ENCODE data around the gene RRP15. TPM values are rescaled to one million over a fixed set of nuclear protein-coding genes. Genes with fewer than 3 reads are reported as not detected.
"Not testable (repeated sequence)": the region's sequence is repeated elsewhere in the genome, so short reads cannot be mapped to it uniquely, and the experiment has no call there.

Gene RRP15
- total RNA-seq, 2 donors from 2014 or later: 4.1 TPM

DNA sequence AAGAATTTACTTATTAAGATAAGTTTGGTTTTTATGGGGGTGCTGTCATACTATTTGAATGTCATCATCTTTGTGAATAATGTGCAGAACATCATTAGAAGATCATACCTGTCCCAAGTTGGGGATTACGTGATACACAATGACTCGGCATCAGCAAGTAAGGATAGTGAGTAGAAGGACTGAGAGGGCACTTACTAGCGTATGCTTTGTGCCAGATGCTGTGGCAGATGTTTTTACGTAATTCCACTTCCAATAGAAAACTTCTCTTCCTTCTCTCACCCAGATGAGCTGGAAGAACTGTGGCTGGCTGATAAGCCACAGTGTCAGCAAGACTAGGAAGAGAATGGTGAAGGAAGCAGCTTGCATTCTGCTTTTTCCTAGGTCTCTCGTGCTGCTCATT lies 32.0 kb downstream of the RRP15 start:
- no peak for DNase-seq (ENCODE audit: low spot score)
- TF ChIP-seq, protein P1, sequence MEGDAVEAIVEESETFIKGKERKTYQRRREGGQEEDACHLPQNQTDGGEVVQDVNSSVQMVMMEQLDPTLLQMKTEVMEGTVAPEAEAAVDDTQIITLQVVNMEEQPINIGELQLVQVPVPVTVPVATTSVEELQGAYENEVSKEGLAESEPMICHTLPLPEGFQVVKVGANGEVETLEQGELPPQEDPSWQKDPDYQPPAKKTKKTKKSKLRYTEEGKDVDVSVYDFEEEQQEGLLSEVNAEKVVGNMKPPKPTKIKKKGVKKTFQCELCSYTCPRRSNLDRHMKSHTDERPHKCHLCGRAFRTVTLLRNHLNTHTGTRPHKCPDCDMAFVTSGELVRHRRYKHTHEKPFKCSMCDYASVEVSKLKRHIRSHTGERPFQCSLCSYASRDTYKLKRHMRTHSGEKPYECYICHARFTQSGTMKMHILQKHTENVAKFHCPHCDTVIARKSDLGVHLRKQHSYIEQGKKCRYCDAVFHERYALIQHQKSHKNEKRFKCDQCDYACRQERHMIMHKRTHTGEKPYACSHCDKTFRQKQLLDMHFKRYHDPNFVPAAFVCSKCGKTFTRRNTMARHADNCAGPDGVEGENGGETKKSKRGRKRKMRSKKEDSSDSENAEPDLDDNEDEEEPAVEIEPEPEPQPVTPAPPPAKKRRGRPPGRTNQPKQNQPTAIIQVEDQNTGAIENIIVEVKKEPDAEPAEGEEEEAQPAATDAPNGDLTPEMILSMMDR (IDR thresholded peaks at IDR 0.05): no peak
- TF ChIP-seq POLR2AphosphoS5 (IDR thresholded peaks at IDR 0.05) (no peak), POLR2A (IDR thresholded peaks at IDR 0.05) (no peak)
- WGBS: 83% methylated on average over 5 of the region's 5 CpGs
- intact Hi-C loops (cut with DNase I): no loop called here
- Histone ChIP-seq H3K4me1 (replicated peaks) (no peaks in the 10 kb centered on the region), H3K4me3 (no peak overlapping the region), H3K27me3 (replicated peaks; ENCODE audit: insufficient read depth) (no peaks in the 10 kb centered on the region), H3K27ac (no peak overlapping the region), H3K36me3 (no peaks in the 10 kb centered on the region), H3K9me3 (no peaks in the 10 kb centered on the region)

DNA sequence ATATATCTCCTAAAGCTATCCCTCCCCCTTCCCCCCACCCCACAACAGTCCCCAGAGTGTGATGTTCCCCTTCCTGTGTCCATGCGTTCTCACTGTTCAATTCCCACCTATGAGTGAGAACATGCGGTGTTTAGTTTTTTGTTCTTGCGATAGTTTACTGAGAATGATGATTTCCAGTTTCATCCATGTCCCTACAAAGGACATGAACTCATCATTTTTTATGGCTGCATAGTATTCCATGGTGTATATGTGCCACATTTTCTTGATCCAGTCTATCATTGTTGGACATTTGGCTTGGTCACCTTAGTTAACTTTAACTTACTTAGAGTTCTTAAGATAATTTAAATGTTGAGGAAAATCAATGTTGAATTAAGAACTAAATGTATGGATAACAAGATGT lies 35.1 kb downstream of the RRP15 start:
- H3K27me3 ChIP-seq (replicated peaks; ENCODE audit: insufficient read depth); intact Hi-C loops (cut with DNase I); H3K27ac ChIP-seq; H3K36me3 ChIP-seq; H3K4me1 ChIP-seq (replicated peaks); H3K9me3 ChIP-seq; H3K4me3 ChIP-seq; DNase-seq (ENCODE audit: low spot score): not testable (repeated sequence)
- 100% methylated on average over 3 of the region's 3 CpGs for WGBS

DNA sequence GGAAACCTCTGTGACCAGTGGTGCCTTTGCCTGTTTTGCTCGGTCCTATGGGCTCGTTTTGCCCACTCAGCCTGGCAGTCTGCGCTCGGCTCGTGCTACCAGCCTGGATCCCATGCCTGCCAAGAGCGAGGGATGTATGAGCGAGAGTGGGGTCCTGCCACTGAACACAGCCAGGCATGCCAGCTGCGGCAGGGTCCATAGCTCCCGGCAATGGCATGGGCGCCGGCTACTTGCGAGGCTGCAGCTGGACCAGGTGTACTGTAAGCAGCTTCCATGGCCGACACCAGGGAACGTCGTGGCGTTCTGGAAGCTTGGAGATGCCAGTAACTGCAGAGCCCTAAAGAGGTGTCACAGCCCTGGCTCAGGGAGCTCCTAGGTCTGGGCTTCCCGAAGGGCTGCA lies 37.7 kb downstream of the RRP15 start:
- Histone ChIP-seq H3K27me3 (replicated peaks; ENCODE audit: insufficient read depth) (no peaks in the 10 kb centered on the region), H3K4me3 (no peak overlapping the region), H3K4me1 (replicated peaks) (no peaks in the 10 kb centered on the region), H3K36me3 (peaks cover 0 to 4% of the 10 kb centered on the region in 2 donors), H3K9me3 (no peaks in the 10 kb centered on the region), H3K27ac (no peak overlapping the region)
- TF ChIP-seq POLR2AphosphoS5 (IDR thresholded peaks at IDR 0.05): no peak
- TF ChIP-seq, protein P1 (IDR thresholded peaks at IDR 0.05): no peak
- TF ChIP-seq POLR2A (IDR thresholded peaks at IDR 0.05): no peak
- WGBS: 96% methylated on average over 15 of the region's 17 CpGs
- DNase-seq (ENCODE audit: low spot score): no peak
- intact Hi-C loops (cut with DNase I): no loop called here

DNA sequence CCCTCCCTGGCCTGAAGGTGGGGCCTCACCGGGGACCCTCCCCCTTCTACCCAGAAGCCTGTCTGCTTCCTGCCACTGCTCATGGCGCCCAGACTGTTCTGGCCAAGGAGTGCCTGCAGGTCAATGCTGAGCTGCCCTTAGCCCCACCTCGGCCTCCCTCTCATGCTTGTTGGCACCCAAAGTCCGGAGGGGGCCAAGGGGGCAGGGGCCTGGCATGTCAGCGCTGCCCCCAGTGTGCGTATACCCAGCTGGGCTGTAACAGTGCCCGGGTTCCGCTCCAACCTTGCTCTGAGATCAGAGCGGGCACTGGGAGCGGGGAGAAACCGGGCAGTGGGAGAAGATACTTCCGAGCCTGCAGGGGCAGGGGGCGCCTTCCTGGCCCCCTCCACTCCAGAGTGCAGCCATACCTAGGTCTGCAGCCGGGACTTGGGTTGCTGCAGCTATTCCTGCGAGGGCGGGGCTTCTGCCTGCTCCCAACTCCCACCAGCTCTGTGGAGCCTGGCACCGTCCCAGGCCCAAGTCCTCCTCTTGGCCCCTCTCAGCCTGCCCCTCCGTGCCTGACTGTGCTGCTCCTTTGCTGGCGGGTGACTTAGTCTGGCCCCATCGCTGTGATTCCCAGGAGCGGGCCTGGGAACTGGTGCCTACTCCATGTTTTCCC lies 38.6 kb downstream of the RRP15 start:
- intact Hi-C loops (cut with DNase I): no loop called here
- H3K27me3 ChIP-seq (replicated peaks; ENCODE audit: insufficient read depth): no peaks in the 10 kb centered on the region
- WGBS: 98% methylated on average over 13 of the region's 21 CpGs

DNA sequence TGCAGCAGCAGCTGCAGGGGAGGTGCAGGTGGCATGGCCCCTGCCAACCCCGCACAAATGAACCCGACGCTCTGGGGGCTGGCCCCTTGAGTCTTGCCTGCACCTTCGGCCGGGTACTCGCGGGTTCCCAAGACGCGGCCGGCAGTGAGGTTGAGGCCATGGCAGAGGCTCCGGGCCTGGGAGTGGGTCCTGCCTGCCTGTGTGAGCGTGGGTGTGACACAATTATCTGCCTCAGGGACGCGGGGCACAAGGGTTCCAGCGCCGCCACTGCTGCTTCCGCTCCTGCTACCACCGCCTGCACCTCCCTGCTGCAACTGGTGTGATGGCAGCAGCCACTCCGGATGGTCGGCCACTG lies 39.1 kb downstream of the RRP15 start:
- H3K36me3 ChIP-seq: peaks cover 0 to 4% of the 10 kb centered on the region in 2 donors
- H3K27ac ChIP-seq: no peak overlapping the region
- H3K4me3 ChIP-seq: no peak overlapping the region
- TF ChIP-seq POLR2A (IDR thresholded peaks at IDR 0.05): no peak
- TF ChIP-seq, protein P1 (IDR thresholded peaks at IDR 0.05): no peak
- TF ChIP-seq POLR2AphosphoS5 (IDR thresholded peaks at IDR 0.05): no peak
- H3K9me3 ChIP-seq: no peaks in the 10 kb centered on the region
- no peak for DNase-seq (ENCODE audit: low spot score)
- H3K27me3 ChIP-seq (replicated peaks; ENCODE audit: insufficient read depth): no peaks in the 10 kb centered on the region
- WGBS: 94% methylated on average over 15 of the region's 20 CpGs
- intact Hi-C loops (cut with DNase I): no loop called here
- H3K4me1 ChIP-seq (replicated peaks): no peaks in the 10 kb centered on the region

More for the DNA sequence above, 38.6 kb downstream of the RRP15 start:
- no peaks in the 10 kb centered on the region for H3K9me3 ChIP-seq
- H3K27ac ChIP-seq: no peak overlapping the region
- H3K4me3 ChIP-seq: no peak overlapping the region
- peaks cover 0 to 4% of the 10 kb centered on the region in 2 donors for H3K36me3 ChIP-seq
- no peaks in the 10 kb centered on the region for H3K4me1 ChIP-seq (replicated peaks)
- DNase-seq (ENCODE audit: low spot score): no peak
- TF ChIP-seq, protein P1 (IDR thresholded peaks at IDR 0.05): no peak
- no peak for TF ChIP-seq POLR2A (IDR thresholded peaks at IDR 0.05)
- TF ChIP-seq POLR2AphosphoS5 (IDR thresholded peaks at IDR 0.05): no peak

Measured in prostate gland (tissue), 2 donors.